Kidney (tissue), 14 donors: ENCODE measurements around the gene AFTPH. TPM values are rescaled to one million over a fixed set of nuclear protein-coding genes. Genes with fewer than 3 reads are reported as not detected.

Experiments used
- DNase-seq, 5 donors: peaks; one replicate each; pipeline ENCODE4 v3.0.0-alpha.2; 2013 to 2020
- FAIRE-seq: peaks from 2 replicates; lab custom pipeline; 2012; peaks lifted over from hg19 to GRCh38; lab: Jason Lieb, UNC
- H3K27ac ChIP-seq, 2 donors: one replicate each; pipeline ENCODE4 v1.7.0; 2013; ENCODE audit warnings: low read depth in 2 of 2, low read length in 2 of 2, inconsistent platforms in 1 of 2
- H3K27me3 ChIP-seq: one replicate; pipeline ENCODE4 v1.7.1; 2013; ENCODE audit warnings: low read length, inconsistent platforms; ENCODE audit not compliant: control insufficient read depth, insufficient read depth
- H3K36me3 ChIP-seq, 3 donors: one replicate each; pipeline versions ENCODE4 v1.7.0 to v1.7.1; 2013; ENCODE audit warnings: low read length in 3 of 3, control low read depth in 1 of 3, inconsistent platforms in 1 of 3; ENCODE audit not compliant: insufficient read depth in 3 of 3, control insufficient read depth in 2 of 3
- H3K4me1 ChIP-seq, 3 donors: one replicate each; pipeline versions ENCODE4 v1.7.0 to v1.7.1; 2013; ENCODE audit warnings: low read length in 3 of 3, inconsistent platforms in 1 of 3, low read depth in 1 of 3; ENCODE audit not compliant: control insufficient read depth in 2 of 3, insufficient read depth in 2 of 3
- H3K4me3 ChIP-seq, 3 donors: one replicate each; pipeline versions ENCODE4 v1.7.0 to v1.8.1; 2013; ENCODE audit warnings: low read length in 3 of 3, control low read depth in 1 of 3, inconsistent platforms in 1 of 3
- H3K9ac ChIP-seq, 3 donors: one replicate each; pipeline versions ENCODE4 v1.7.0 to v1.7.1; 2013; ENCODE audit warnings: low read length in 3 of 3, control low read depth in 1 of 3, inconsistent platforms in 1 of 3
- H3K9me3 ChIP-seq, 3 donors: one replicate each; pipeline versions ENCODE4 v1.7.0 to v1.7.1; 2013; ENCODE audit warnings: low read length in 3 of 3, control low read depth in 1 of 3, inconsistent platforms in 1 of 3; ENCODE audit not compliant: control insufficient read depth in 2 of 3, insufficient read depth in 1 of 3
- CTCF ChIP-seq: IDR thresholded peaks from 3 replicates; pipeline ENCODE4 v1.5.1; 2012; ENCODE audit warnings: mild to moderate bottlenecking, moderate library complexity, borderline replicate concordance; ENCODE audit not compliant: insufficient read depth; ENCODE audit errors: extremely low read depth
- intact Hi-C: fragments of 100-400 bp; cut with DNase I; formaldehyde crosslinking; loops from one replicate; pipeline ENCODE4 v1.11.1; 2022
- polyA plus RNA-seq: library from polyadenylated mRNA; stranded (reverse); fragments of 350-450 nt; fragmentation: Illumina TruSeq; extraction: RNeasy Lipid Tissue Mini Kit (QIAGEN cat#74804); gene quantifications from one replicate; pipeline ENCODE4 v1.2.3, GENCODE V29; 2014; ENCODE audit warnings: low read depth, low replicate concordance; ENCODE audit not compliant: insufficient read depth
- total RNA-seq: library from RNA; stranded (reverse); fragmentation: NEBNext Ultra II Directional; extraction: Animal tissue kit (Norgen Biotek cat#: 25700); gene quantifications from one replicate; pipeline ENCODE4 v1.2.1, GENCODE V29; 2021
- donor health status: control.
- donor health status: control.
- donor health status: control.
- donor health status: control.
- donor health status: control.
- donor health status: DM: yes; HTN: yes; CAD: no.
- donor health status: Normal renal cell carcinoma (clear cell type).

AFTPH gene
- total and polyA plus RNA-seq, 2 donors from 2014 or later: 41.2 to 44.6 TPM

- H3K9ac ChIP-seq: no peak overlapping the region
- H3K27ac ChIP-seq: no peak overlapping the region
- H3K27me3 ChIP-seq: no peaks in the 10 kb centered on the region
- intact Hi-C loops: no loop called here
- TF ChIP-seq CTCF: no peak
- peaks cover 0 to 17% (median 16%) of the 10 kb centered on the region in 3 donors for H3K36me3 ChIP-seq
- no peak overlapping the region for H3K4me3 ChIP-seq
- H3K9me3 ChIP-seq: no peaks in the 10 kb centered on the region
- DNase-seq (peak in 3 of 5 donors; percentile 6 to 59 (median 23)), FAIRE-seq (no peak)
- H3K4me1 ChIP-seq: peaks cover 0 to 3% (median 2%) of the 10 kb centered on the region in 3 donors
Measured at GRCh38 chr2:64632835-64633819, 109.0 kb downstream of the AFTPH start.

- no peaks in the 10 kb centered on the region for H3K9me3 ChIP-seq
- no peaks in the 10 kb centered on the region for H3K27me3 ChIP-seq
- H3K27ac ChIP-seq: no peak overlapping the region
- no peak overlapping the region for H3K9ac ChIP-seq
- H3K4me1 ChIP-seq: peaks cover 0 to 3% (median 2%) of the 10 kb centered on the region in 3 donors
- FAIRE-seq (no peak), DNase-seq (peak in 3 of 5 donors; percentile 5 to 90 (median 30))
- intact Hi-C loops: no loop called here
- peaks cover 0 to 17% (median 16%) of the 10 kb centered on the region in 3 donors for H3K36me3 ChIP-seq
- no peak overlapping the region for H3K4me3 ChIP-seq
- no peak for TF ChIP-seq CTCF
Measured at GRCh38 chr2:64634345-64635267, 110.5 kb downstream of the AFTPH start.

GRCh38 chr2:64635976-64636911 is 112.1 kb downstream of the AFTPH start:
- Histone ChIP-seq H3K27ac (no peak overlapping the region), H3K36me3 (peaks cover 0 to 16% (median 11%) of the 10 kb centered on the region in 3 donors), H3K9me3 (no peaks in the 10 kb centered on the region), H3K27me3 (no peaks in the 10 kb centered on the region), H3K4me3 (no peak overlapping the region), H3K4me1 (peaks cover 3 to 5% (median 3%) of the 10 kb centered on the region in 3 donors), H3K9ac (no peak overlapping the region)
- no peak for TF ChIP-seq CTCF
- intact Hi-C loops: no loop called here
- peak in 2 of 5 donors; percentile 22 to 65 for DNase-seq
- FAIRE-seq: no peak
